Measurements from ENCODE around the gene ANKRD39. TPM values are rescaled to one million over a fixed set of nuclear protein-coding genes. Genes with fewer than 3 reads are reported as not detected.
A peak's percentile ranks its signal among the peaks of the same experiment; 100 is the strongest.

ANKRD39 gene
- total and polyA plus RNA-seq, 9 of the 15 experiments (the other 6 are each of a cell fraction or from before 2014, with no cell fraction given), result 8.2 to 33.1 (median 23.8) TPM

GRCh38 chr2:96816127-96816835, 41.5 kb downstream of the ANKRD39 start, which contains the start of gene CNNM3 (continued):
- no peak for TF ChIP-seq ZNF407 (IDR thresholded peaks at IDR 0.05; ENCODE audit: low read depth)
- no peak for TF ChIP-seq ZNF184 (CRISPR knock-in tag; IDR thresholded peaks at IDR 0.05)
- no peak for TF ChIP-seq AFF1 (IDR thresholded peaks at IDR 0.05; ENCODE audit: low read depth in 1 of 2, partially characterized antibody in 2 of 2)
- peak; percentile 81 to 95 for TF ChIP-seq MAZ (CRISPR knock-in tag; conservative IDR thresholded peaks at IDR 0.05 in 1 of 2, IDR thresholded peaks at IDR 0.05 in 1 of 2)
- no peak for TF ChIP-seq MEF2A (IDR thresholded peaks at IDR 0.05; ENCODE audit: control insufficient read depth, low read depth, low read length)
- no peak for TF ChIP-seq PTBP1 (IDR thresholded peaks at IDR 0.05; ENCODE audit: low read depth, low read length)
- TF ChIP-seq ZBTB26 (CRISPR knock-in tag; IDR thresholded peaks at IDR 0.05), result no peak
- no peak for TF ChIP-seq ZNF830 (CRISPR knock-in tag; IDR thresholded peaks at IDR 0.05)
- TF ChIP-seq SLC30A9 (CRISPR knock-in tag; IDR thresholded peaks at IDR 0.05), result no peak
- TF ChIP-seq NFXL1 (CRISPR knock-in tag; IDR thresholded peaks at IDR 0.05), result no peak
- peak; percentile 64 for TF ChIP-seq TARDBP (IDR thresholded peaks at IDR 0.05)
- TF ChIP-seq, protein P1, sequence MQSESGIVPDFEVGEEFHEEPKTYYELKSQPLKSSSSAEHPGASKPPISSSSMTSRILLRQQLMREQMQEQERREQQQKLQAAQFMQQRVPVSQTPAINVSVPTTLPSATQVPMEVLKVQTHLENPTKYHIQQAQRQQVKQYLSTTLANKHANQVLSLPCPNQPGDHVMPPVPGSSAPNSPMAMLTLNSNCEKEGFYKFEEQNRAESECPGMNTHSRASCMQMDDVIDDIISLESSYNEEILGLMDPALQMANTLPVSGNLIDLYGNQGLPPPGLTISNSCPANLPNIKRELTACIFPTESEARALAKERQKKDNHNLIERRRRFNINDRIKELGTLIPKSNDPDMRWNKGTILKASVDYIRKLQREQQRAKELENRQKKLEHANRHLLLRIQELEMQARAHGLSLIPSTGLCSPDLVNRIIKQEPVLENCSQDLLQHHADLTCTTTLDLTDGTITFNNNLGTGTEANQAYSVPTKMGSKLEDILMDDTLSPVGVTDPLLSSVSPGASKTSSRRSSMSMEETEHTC (IDR thresholded peaks at IDR 0.05), result no peak

All from K562 (cell line).